Measurements from ENCODE around the gene CRNKL1. TPM values are rescaled to one million over a fixed set of nuclear protein-coding genes. Genes with fewer than 3 reads are reported as not detected.

CRNKL1 gene
- total RNA-seq, 1 donor: 33.7 TPM

- TF ChIP-seq, protein P1, sequence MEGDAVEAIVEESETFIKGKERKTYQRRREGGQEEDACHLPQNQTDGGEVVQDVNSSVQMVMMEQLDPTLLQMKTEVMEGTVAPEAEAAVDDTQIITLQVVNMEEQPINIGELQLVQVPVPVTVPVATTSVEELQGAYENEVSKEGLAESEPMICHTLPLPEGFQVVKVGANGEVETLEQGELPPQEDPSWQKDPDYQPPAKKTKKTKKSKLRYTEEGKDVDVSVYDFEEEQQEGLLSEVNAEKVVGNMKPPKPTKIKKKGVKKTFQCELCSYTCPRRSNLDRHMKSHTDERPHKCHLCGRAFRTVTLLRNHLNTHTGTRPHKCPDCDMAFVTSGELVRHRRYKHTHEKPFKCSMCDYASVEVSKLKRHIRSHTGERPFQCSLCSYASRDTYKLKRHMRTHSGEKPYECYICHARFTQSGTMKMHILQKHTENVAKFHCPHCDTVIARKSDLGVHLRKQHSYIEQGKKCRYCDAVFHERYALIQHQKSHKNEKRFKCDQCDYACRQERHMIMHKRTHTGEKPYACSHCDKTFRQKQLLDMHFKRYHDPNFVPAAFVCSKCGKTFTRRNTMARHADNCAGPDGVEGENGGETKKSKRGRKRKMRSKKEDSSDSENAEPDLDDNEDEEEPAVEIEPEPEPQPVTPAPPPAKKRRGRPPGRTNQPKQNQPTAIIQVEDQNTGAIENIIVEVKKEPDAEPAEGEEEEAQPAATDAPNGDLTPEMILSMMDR (IDR thresholded peaks at IDR 0.05; ENCODE audit: extremely low read depth, low read depth, low read length): no peak
- Histone ChIP-seq H3K4me3 (ENCODE audit: insufficient read depth, low read length) (no peak overlapping the region), H3K27ac (ENCODE audit: low read depth, low read length) (no peak overlapping the region), H3K79me2 (ENCODE audit: insufficient read depth, low read length) (no peaks in the 10 kb centered on the region), H2AFZ (ENCODE audit: low read length) (no peak overlapping the region), H4K20me1 (ENCODE audit: insufficient read depth, low read length) (no peaks in the 10 kb centered on the region), H3K9me3 (ENCODE audit: low read depth, low read length) (no peaks in the 10 kb centered on the region), H3K4me1 (ENCODE audit: insufficient read depth, low read length) (no peaks in the 10 kb centered on the region), H3K27me3 (ENCODE audit: insufficient read depth, low read length) (peaks cover 16% of the 10 kb centered on the region), H3K4me2 (ENCODE audit: insufficient read depth, low read length) (no peak overlapping the region), H3K36me3 (ENCODE audit: insufficient read depth, low read length) (no peaks in the 10 kb centered on the region)
- no peak for DNase-seq (ENCODE audit: insufficient read length, low spot score, missing footprints)
These were observed 22.8 kb upstream of the CRNKL1 start for GRCh38 chr20:20075032-20075431.

DNA sequence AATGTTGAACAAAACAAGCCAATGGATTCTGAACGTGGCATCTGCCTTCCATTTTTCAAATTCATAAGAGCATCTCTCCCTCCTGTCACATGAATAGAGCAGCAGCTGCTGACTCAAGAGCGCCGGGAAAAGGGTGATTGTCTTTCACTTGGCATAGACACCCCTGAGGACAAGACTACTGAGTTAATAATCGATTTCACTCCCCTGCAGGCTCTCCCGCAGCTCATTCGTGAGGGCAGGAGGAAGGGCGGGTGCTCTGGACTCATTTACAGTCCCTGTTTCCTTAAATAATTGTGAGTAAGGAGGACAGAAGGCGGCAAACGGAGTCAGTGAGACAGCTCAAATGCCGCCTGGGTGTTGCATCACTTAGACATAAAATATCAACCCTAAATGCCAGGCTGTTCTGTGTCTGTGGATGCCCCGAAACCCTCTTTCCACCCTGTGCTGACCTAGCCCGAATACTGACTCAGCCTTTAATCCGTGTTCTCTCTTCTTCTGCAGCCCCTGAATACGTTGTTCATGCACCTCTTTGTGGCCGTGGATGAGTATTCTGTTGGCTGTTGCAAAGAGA is 21.6 kb upstream of the CRNKL1 start:
- H3K27ac ChIP-seq (ENCODE audit: low read depth, low read length): no peak overlapping the region
- no peaks in the 10 kb centered on the region for H3K79me2 ChIP-seq (ENCODE audit: insufficient read depth, low read length)
- H3K4me1 ChIP-seq (ENCODE audit: insufficient read depth, low read length): no peaks in the 10 kb centered on the region
- peaks cover 16% of the 10 kb centered on the region for H3K27me3 ChIP-seq (ENCODE audit: insufficient read depth, low read length)
- H3K4me2 ChIP-seq (ENCODE audit: insufficient read depth, low read length): no peak overlapping the region
- no peak for DNase-seq (ENCODE audit: insufficient read length, low spot score, missing footprints)
- H2AFZ ChIP-seq (ENCODE audit: low read length): no peak overlapping the region
- no peaks in the 10 kb centered on the region for H3K9me3 ChIP-seq (ENCODE audit: low read depth, low read length)
- TF ChIP-seq, protein P1 (IDR thresholded peaks at IDR 0.05; ENCODE audit: extremely low read depth, low read depth, low read length): no peak
- no peaks in the 10 kb centered on the region for H3K36me3 ChIP-seq (ENCODE audit: insufficient read depth, low read length)
- H4K20me1 ChIP-seq (ENCODE audit: insufficient read depth, low read length): no peaks in the 10 kb centered on the region
- H3K4me3 ChIP-seq (ENCODE audit: insufficient read depth, low read length): no peak overlapping the region

DNA sequence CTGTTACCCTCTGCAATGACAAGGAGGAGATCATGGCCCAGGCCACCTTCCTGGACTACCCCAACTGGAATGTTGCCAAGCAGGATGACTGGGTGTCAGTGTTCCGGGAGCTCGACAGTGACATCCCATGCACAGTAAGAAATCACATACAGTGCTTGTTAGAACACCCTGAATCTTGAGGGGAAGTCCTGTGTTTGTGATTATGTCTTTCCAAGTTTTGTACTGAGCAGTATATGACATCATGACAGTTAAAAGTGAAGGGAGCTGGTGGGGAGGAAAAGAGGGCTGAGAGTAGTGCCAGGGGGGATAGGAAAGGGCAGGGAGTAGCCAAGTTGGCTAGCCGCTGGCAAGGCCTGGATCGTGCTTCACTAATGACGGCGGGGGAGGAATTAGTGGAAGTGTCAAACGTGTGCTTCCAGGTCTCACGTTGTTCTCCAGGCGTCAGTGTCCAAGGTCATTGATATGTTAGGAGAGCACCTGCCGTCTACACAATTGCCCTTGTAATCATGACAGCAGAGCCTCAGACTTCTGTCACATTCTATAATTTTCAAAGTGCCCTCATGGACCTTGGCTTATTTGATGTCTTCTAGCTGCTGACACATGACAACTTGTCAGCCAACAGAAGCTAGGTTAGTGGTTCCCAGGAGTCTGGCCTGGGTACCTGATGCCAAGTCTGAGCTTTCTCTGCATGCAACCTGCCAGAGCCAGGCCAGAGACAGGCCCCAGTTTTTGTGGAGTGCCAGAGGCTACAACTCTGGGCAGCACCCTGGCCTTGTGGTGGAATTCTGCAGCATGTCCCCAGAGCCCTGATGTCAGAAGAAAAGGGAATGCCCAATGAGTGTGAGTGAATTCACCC is 18.8 kb upstream of the CRNKL1 start:
- no peaks in the 10 kb centered on the region for H4K20me1 ChIP-seq (ENCODE audit: insufficient read depth, low read length)
- H2AFZ ChIP-seq (ENCODE audit: low read length): no peak overlapping the region
- H3K36me3 ChIP-seq (ENCODE audit: insufficient read depth, low read length): no peaks in the 10 kb centered on the region
- H3K4me3 ChIP-seq (ENCODE audit: insufficient read depth, low read length): no peak overlapping the region
- no peaks in the 10 kb centered on the region for H3K9me3 ChIP-seq (ENCODE audit: low read depth, low read length)
- H3K4me1 ChIP-seq (ENCODE audit: insufficient read depth, low read length): no peaks in the 10 kb centered on the region
- no peaks in the 10 kb centered on the region for H3K79me2 ChIP-seq (ENCODE audit: insufficient read depth, low read length)
- no peak for DNase-seq (ENCODE audit: insufficient read length, low spot score, missing footprints)
- H3K4me2 ChIP-seq (ENCODE audit: insufficient read depth, low read length): no peak overlapping the region
- TF ChIP-seq, protein P1 (IDR thresholded peaks at IDR 0.05; ENCODE audit: extremely low read depth, low read depth, low read length): no peak
- H3K27me3 ChIP-seq (ENCODE audit: insufficient read depth, low read length): peaks cover 8% of the 10 kb centered on the region
- H3K27ac ChIP-seq (ENCODE audit: low read depth, low read length): no peak overlapping the region

GRCh38 chr20:20065361-20065760 is 13.1 kb upstream of the CRNKL1 start:
- Histone ChIP-seq H3K9me3 (ENCODE audit: low read depth, low read length) (no peaks in the 10 kb centered on the region), H2AFZ (ENCODE audit: low read length) (no peak overlapping the region), H3K4me2 (ENCODE audit: insufficient read depth, low read length) (no peak overlapping the region), H3K27ac (ENCODE audit: low read depth, low read length) (no peak overlapping the region), H3K4me1 (ENCODE audit: insufficient read depth, low read length) (no peaks in the 10 kb centered on the region), H3K79me2 (ENCODE audit: insufficient read depth, low read length) (no peaks in the 10 kb centered on the region), H3K4me3 (ENCODE audit: insufficient read depth, low read length) (no peak overlapping the region), H3K27me3 (ENCODE audit: insufficient read depth, low read length) (peaks cover 10% of the 10 kb centered on the region), H4K20me1 (ENCODE audit: insufficient read depth, low read length) (no peaks in the 10 kb centered on the region), H3K36me3 (ENCODE audit: insufficient read depth, low read length) (no peaks in the 10 kb centered on the region)
- no peak for DNase-seq (ENCODE audit: insufficient read length, low spot score, missing footprints)
- TF ChIP-seq, protein P1 (IDR thresholded peaks at IDR 0.05; ENCODE audit: extremely low read depth, low read depth, low read length): no peak

All from osteoblast (primary cell).